ENCODE results near the gene PRPS2. TPM values are rescaled to one million over a fixed set of nuclear protein-coding genes. Genes with fewer than 3 reads are reported as not detected.

The PRPS2 gene
- total and polyA plus RNA-seq, 10 donors: 18.6 to 34.9 (median 25.2) TPM

DNA sequence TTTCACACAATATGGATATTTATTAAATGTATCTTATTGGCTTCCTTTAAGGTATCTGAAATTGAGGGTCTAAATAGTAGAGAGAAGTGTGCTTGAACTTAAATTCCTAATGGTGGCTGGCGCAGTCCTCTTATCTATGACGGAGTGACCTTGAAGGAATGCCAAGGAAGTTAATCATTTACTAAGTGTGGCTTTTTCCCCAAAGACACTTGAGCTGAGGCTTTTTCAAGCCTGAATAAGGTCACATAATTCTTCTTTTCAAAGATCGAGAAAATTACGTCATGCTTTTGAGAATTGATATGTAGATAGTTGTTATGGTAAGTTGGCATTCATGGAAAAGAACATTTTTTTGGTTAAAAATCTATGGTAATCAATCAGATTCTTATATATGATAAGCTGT lies 11.7 kb upstream of the PRPS2 start:
- H3K36me3 ChIP-seq: no peaks in the 10 kb centered on the region
- H3K4me1 ChIP-seq: no peaks in the 10 kb centered on the region
- no peak for DNase-seq
- H3K4me3 ChIP-seq: no peak overlapping the region
- peaks cover 0 to 8% (median 0%) of the 10 kb centered on the region in 7 donors for H3K27me3 ChIP-seq (replicated peaks in 1 of 7)
- WGBS, 5 donors: 68 to 81% (median 69%) methylated on average over 4 of the region's 4 CpGs
- intact Hi-C loops (cut with DNase I; ENCODE audit: low total_unique reads): no loop called here
- no peak overlapping the region for H3K27ac ChIP-seq
- TF ChIP-seq CTCF (IDR thresholded peaks at IDR 0.05 in 8 of 11, conservative IDR thresholded peaks at IDR 0.05 in 3 of 11) (no peak), POLR2AphosphoS5 (IDR thresholded peaks at IDR 0.05) (no peak), POLR2A (IDR thresholded peaks at IDR 0.05) (no peak)
- H3K9me3 ChIP-seq: no peaks in the 10 kb centered on the region

GRCh38 chrX:12788645-12789044 lies 2.6 kb upstream of the PRPS2 start:
- intact Hi-C loops (cut with DNase I; ENCODE audit: low total_unique reads): no loop called here
- Histone ChIP-seq H3K4me3 (no peak overlapping the region), H3K27ac (no peak overlapping the region), H3K9me3 (no peaks in the 10 kb centered on the region), H3K27me3 (replicated peaks in 1 of 7) (peaks cover 0 to 7% (median 0%) of the 10 kb centered on the region in 7 donors), H3K4me1 (peaks cover 0 to 19% (median 5%) of the 10 kb centered on the region in 6 donors), H3K36me3 (no peaks in the 10 kb centered on the region)
- DNase-seq: no peak
- TF ChIP-seq POLR2AphosphoS5 (IDR thresholded peaks at IDR 0.05) (no peak), CTCF (IDR thresholded peaks at IDR 0.05 in 8 of 11, conservative IDR thresholded peaks at IDR 0.05 in 3 of 11) (no peak), POLR2A (IDR thresholded peaks at IDR 0.05) (no peak)
- WGBS, 5 donors: 91 to 100% (median 97%) methylated on average over 1 of the region's 1 CpG

DNA sequence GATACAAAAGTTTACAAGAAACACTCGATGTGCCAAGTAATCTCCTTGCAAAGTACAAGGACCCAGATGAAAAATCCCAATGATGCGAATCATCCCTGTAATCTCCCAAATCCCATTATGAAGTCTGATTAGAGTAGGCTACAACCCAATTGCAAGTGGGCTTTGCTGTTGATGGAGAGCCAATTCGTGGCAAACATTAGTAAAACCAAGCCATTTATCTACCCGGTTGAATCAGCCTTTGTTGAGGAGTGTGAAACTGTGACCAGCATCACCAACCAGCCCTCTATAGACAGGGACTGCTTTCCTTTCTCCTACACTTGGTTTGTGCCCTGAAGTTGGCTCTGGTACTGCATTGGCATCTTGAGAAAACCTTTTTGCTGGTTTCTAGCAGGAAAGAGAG lies 1.2 kb upstream of the PRPS2 start:
- H3K36me3 ChIP-seq: no peaks in the 10 kb centered on the region
- no peak for DNase-seq
- H3K4me1 ChIP-seq: peaks cover 0 to 19% (median 5%) of the 10 kb centered on the region in 6 donors
- no peak overlapping the region for H3K27ac ChIP-seq
- WGBS, 5 donors: 67 to 98% (median 85%) methylated on average over 4 of the region's 4 CpGs
- TF ChIP-seq CTCF (IDR thresholded peaks at IDR 0.05 in 8 of 11, conservative IDR thresholded peaks at IDR 0.05 in 3 of 11): no peak
- no peak for TF ChIP-seq POLR2AphosphoS5 (IDR thresholded peaks at IDR 0.05)
- TF ChIP-seq POLR2A (IDR thresholded peaks at IDR 0.05): no peak
- peaks cover 0 to 5% (median 0%) of the 10 kb centered on the region in 8 donors for H3K9me3 ChIP-seq
- intact Hi-C loops (cut with DNase I; ENCODE audit: low total_unique reads): no loop called here
- H3K27me3 ChIP-seq (replicated peaks in 1 of 7): peaks cover 0 to 7% (median 0%) of the 10 kb centered on the region in 7 donors
- H3K4me3 ChIP-seq: peak overlapping the region in 1 of 8 donors; percentile 89

GRCh38 chrX:12790885-12791256 lies 341 bp upstream of the PRPS2 start:
- Histone ChIP-seq H3K27me3 (replicated peaks in 1 of 7) (peaks cover 0 to 7% (median 0%) of the 10 kb centered on the region in 7 donors), H3K36me3 (no peaks in the 10 kb centered on the region), H3K4me1 (peaks cover 0 to 19% (median 5%) of the 10 kb centered on the region in 6 donors), H3K9me3 (peaks cover 0 to 5% (median 0%) of the 10 kb centered on the region in 8 donors), H3K27ac (peak overlapping the region in 7 of 8 donors; percentile 22 to 83 (median 66)), H3K4me3 (peak overlapping the region; percentile 36 to 89 (median 65))
- 0 to 58% (median 3%) methylated on average over 3 to 21 of the region's 21 CpGs for WGBS, 5 donors
- intact Hi-C loops (cut with DNase I; ENCODE audit: low total_unique reads): no loop called here
- DNase-seq: no peak
- TF ChIP-seq POLR2A (IDR thresholded peaks at IDR 0.05) (no peak), POLR2AphosphoS5 (IDR thresholded peaks at IDR 0.05) (no peak), CTCF (IDR thresholded peaks at IDR 0.05 in 8 of 11, conservative IDR thresholded peaks at IDR 0.05 in 3 of 11) (no peak)
